Measurements from ENCODE around the gene TMEM233.

TMEM233 gene

GRCh38 chr12:119664642-119665041, 71.1 kb downstream of the TMEM233 start:
- no peak for DNase-seq (ENCODE audit: low read depth)
- H3K4me3 ChIP-seq (ENCODE audit: low read depth, low read length) = no peak overlapping the region
- TF ChIP-seq, protein P1, sequence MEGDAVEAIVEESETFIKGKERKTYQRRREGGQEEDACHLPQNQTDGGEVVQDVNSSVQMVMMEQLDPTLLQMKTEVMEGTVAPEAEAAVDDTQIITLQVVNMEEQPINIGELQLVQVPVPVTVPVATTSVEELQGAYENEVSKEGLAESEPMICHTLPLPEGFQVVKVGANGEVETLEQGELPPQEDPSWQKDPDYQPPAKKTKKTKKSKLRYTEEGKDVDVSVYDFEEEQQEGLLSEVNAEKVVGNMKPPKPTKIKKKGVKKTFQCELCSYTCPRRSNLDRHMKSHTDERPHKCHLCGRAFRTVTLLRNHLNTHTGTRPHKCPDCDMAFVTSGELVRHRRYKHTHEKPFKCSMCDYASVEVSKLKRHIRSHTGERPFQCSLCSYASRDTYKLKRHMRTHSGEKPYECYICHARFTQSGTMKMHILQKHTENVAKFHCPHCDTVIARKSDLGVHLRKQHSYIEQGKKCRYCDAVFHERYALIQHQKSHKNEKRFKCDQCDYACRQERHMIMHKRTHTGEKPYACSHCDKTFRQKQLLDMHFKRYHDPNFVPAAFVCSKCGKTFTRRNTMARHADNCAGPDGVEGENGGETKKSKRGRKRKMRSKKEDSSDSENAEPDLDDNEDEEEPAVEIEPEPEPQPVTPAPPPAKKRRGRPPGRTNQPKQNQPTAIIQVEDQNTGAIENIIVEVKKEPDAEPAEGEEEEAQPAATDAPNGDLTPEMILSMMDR (IDR thresholded peaks at IDR 0.05; ENCODE audit: control insufficient read depth, extremely low read depth, insufficient read depth) = no peak

GRCh38 chr12:119665164-119665929, 71.8 kb downstream of the TMEM233 start:
- no peak for DNase-seq (ENCODE audit: low read depth)
- no peak overlapping the region for H3K4me3 ChIP-seq (ENCODE audit: low read depth, low read length)
- TF ChIP-seq, protein P1 (IDR thresholded peaks at IDR 0.05; ENCODE audit: control insufficient read depth, extremely low read depth, insufficient read depth) = no peak

- no peak for DNase-seq (ENCODE audit: low read depth)
- no peak overlapping the region for H3K4me3 ChIP-seq (ENCODE audit: low read depth, low read length)
- TF ChIP-seq, protein P1 (IDR thresholded peaks at IDR 0.05; ENCODE audit: control insufficient read depth, extremely low read depth, insufficient read depth) = no peak
Observed at GRCh38 chr12:119666226-119666795, 72.7 kb downstream of the TMEM233 start.

DNA sequence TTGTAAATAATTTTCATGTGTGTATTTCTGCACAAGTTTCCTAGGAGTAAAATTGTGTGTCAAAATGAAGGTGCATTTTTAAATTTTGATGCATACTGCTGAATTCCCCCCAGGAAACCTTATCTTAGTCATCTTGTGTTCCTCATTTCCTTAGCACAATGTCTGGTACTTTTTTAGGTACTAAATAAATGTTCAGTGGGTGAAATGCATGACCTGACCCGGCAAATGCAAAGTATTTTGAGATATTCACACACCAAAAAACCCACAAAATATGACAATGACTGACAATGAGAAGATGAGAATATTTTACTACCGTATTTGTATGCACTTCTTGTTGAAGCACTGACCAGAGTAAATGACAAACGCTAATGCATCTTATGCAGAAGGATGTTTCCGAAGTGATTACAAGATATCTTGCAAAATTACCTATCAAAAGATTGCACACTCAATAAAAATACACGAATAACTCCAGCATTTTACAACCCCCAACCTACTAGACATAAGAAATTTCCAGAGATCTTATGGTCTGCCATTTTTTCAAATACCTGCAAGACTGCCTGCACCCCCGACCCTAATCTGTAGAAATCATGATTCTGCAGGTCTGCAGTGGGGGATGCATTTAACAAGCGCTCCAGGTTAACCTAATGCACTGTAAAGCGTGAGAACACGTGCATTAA, 73.5 kb downstream of the TMEM233 start:
- DNase-seq (ENCODE audit: low read depth) = no peak
- peak overlapping the region; percentile 90 for H3K4me3 ChIP-seq (ENCODE audit: low read depth, low read length)
- TF ChIP-seq, protein P1 (IDR thresholded peaks at IDR 0.05; ENCODE audit: control insufficient read depth, extremely low read depth, insufficient read depth) = no peak

DNA sequence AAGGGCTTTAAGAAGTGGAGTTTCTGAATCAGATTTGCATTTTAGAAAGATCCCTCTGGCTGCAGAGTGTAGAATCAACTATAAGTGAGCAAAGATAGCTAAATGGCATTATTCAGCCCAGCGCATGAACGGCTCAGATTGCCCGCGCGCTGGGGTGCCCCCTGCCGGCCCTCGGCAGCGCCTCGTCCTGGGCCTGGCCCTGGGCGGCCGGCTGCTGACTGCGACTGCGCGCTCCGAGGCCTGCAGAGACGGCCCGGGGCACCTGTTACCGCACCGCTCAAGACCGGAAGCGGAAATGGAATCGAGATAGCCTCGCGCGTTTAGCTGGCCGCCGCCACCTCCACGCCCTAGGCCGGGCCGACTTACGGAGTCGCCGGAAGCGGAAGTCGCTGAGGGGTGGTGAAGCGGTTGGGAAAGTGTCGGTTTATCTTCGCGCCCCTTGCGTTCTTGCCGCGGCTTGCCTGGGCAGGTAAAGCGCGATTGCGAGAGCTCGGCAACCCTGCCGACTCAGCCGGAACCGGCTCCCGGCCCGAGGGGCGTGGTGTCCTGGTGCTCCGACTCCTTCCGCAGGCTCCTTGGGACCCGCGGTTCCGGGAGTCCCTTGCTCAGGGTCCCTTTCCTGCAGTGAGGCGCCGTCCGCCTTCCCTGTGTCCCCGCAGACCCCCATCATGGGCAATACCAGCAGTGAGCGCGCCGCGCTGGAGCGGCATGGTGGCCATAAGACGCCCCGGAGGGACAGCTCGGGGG, 74.2 kb downstream of the TMEM233 start, which contains the start of gene PRKAB1:
PRKAB1 (plus strand) TSS at position 557 of the 747 bp plus-strand sequence; CDS start at position 669, 112 bp downstream.
- DNase-seq (ENCODE audit: low read depth) = peak; percentile 94
- TF ChIP-seq, protein P1 (IDR thresholded peaks at IDR 0.05; ENCODE audit: control insufficient read depth, extremely low read depth, insufficient read depth) = peak; percentile 89

GRCh38 chr12:119668324-119668841, 74.8 kb downstream of the TMEM233 start:
- H3K4me3 ChIP-seq (ENCODE audit: low read depth, low read length) = peak overlapping the region; percentile 90
- TF ChIP-seq, protein P1 (IDR thresholded peaks at IDR 0.05; ENCODE audit: control insufficient read depth, extremely low read depth, insufficient read depth) = no peak
- no peak for DNase-seq (ENCODE audit: low read depth)

More for the DNA sequence above, 74.2 kb downstream of the TMEM233 start, which contains the start of gene PRKAB1:
- peak within 1 kb of the TSS; percentile 90 for H3K4me3 ChIP-seq (ENCODE audit: low read depth, low read length)
